GM19452 (cell line): ENCODE measurements around the gene TLE2.

ENCODE experiments used
- ATAC-seq: cut with Tn5 transposase; IDR thresholded peaks from one replicate; pipeline ENCODE4 v1.9.1; 2021; ENCODE audit not compliant: unreplicated experiment

TLE2 gene

GRCh38 chr19:3029065-3029923 lies at the start of gene TLE2:
TSS of gene TLE2 (minus strand) at chr19:3029280. CDS start at chr19:3028904, 376 bp downstream.
- no peak for ATAC-seq

- ATAC-seq = no peak
These were observed 46.7 kb upstream of the TLE2 start for GRCh38 chr19:3075605-3076431.

GRCh38 chr19:3073931-3074595 lies 45.0 kb upstream of the TLE2 start:
- no peak for ATAC-seq

- no peak for ATAC-seq
These were observed 44.1 kb upstream of the TLE2 start for GRCh38 chr19:3073159-3073563.

- ATAC-seq = no peak
These were observed 42.7 kb upstream of the TLE2 start for GRCh38 chr19:3071768-3072167.

GRCh38 chr19:3068071-3068470 lies 39.0 kb upstream of the TLE2 start:
- ATAC-seq = no peak

GRCh38 chr19:3067563-3067962 lies 38.5 kb upstream of the TLE2 start:
- ATAC-seq = no peak

GRCh38 chr19:3066482-3067049 lies 37.5 kb upstream of the TLE2 start:
- no peak for ATAC-seq

- no peak for ATAC-seq
These were observed 36.7 kb upstream of the TLE2 start for GRCh38 chr19:3065675-3066357.

GRCh38 chr19:3064011-3064330 lies 34.9 kb upstream of the TLE2 start:
- ATAC-seq = no peak

- ATAC-seq = no peak
These were observed 33.4 kb upstream of the TLE2 start, which contains the start of gene TLE5 for GRCh38 chr19:3062165-3063105. TSS of gene TLE5 (minus strand) at chr19:3062495. CDS start at chr19:3062200, 295 bp downstream.

GRCh38 chr19:3061182-3062161 lies 32.4 kb upstream of the TLE2 start:
- no peak for ATAC-seq

- no peak for ATAC-seq
These were observed 31.7 kb upstream of the TLE2 start for GRCh38 chr19:3060857-3061181.

- ATAC-seq = no peak
These were observed 30.6 kb upstream of the TLE2 start for GRCh38 chr19:3059653-3060052.

- no peak for ATAC-seq
These were observed 29.8 kb upstream of the TLE2 start for GRCh38 chr19:3058821-3059314.

GRCh38 chr19:3058009-3058820 lies 29.1 kb upstream of the TLE2 start:
- ATAC-seq = no peak

- no peak for ATAC-seq
These were observed 28.2 kb upstream of the TLE2 start for GRCh38 chr19:3057275-3057714.
